Retinal pigment epithelial cell (primary cell): Measurements from ENCODE around the gene CCT8L2.
"Not testable (repeated sequence)": the region's sequence is repeated elsewhere in the genome, so short reads cannot be mapped to it uniquely, and the experiment has no call there.

Source experiments
- DNase-seq: peaks from one replicate; pipeline ENCODE4 v3.0.0-alpha.2; 2010; ENCODE audit warnings: low read depth
- H3K4me3 ChIP-seq: 2 replicates; pipeline ENCODE4 v1.5.1; 2011; ENCODE audit warnings: mild to moderate bottlenecking, low read length, control low read depth, moderate library complexity
- TF ChIP-seq, protein P1 (sequence below): conservative IDR thresholded peaks from 2 replicates; pipeline ENCODE4 v1.5.1; 2011; ENCODE audit warnings: low read depth, low read length, control low read depth, inconsistent platforms

The CCT8L2 gene

DNA sequence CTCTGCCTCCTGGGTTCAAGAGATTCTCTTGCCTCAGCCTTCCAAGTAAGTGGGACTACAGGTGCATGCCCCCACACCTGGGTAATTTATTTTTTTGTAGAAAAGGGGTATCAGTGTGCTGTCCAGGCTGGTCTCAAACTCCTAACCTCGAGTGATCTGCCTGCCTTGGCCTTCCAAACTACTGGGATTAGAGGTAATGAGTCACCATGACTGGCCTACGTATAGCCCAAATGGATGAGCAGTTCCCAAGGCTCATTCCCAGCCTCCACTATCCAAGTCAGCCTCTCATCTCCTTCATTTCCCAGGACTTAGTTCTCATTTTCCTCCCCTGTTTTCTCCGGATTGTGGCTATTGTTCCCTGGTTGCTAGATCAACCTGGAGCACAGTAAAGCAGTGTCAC, 5.6 kb downstream of the CCT8L2 start:
- no peak overlapping the region for H3K4me3 ChIP-seq
- no peak for DNase-seq
- TF ChIP-seq, protein P1, sequence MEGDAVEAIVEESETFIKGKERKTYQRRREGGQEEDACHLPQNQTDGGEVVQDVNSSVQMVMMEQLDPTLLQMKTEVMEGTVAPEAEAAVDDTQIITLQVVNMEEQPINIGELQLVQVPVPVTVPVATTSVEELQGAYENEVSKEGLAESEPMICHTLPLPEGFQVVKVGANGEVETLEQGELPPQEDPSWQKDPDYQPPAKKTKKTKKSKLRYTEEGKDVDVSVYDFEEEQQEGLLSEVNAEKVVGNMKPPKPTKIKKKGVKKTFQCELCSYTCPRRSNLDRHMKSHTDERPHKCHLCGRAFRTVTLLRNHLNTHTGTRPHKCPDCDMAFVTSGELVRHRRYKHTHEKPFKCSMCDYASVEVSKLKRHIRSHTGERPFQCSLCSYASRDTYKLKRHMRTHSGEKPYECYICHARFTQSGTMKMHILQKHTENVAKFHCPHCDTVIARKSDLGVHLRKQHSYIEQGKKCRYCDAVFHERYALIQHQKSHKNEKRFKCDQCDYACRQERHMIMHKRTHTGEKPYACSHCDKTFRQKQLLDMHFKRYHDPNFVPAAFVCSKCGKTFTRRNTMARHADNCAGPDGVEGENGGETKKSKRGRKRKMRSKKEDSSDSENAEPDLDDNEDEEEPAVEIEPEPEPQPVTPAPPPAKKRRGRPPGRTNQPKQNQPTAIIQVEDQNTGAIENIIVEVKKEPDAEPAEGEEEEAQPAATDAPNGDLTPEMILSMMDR, result no peak

DNA sequence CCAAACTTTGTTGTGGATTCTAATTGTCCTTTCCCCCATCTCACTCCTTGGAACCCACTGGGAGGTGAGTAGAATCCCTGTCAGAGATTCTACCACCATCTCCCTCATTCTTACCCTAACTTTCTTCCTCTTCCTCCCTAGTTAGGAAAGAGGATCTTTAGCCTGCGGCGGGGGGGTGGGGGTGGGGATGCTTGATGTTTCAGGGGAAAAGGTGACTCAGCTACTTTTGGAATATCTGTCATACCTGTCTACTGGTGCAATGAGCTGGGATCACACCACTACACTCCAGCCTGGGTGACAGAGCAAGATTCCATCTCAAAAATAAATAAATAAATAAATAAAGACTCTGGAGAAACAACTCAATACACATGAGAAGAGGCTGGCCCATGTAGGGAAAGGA, 6.4 kb downstream of the CCT8L2 start:
- H3K4me3 ChIP-seq, result no peak overlapping the region
- no peak for DNase-seq
- TF ChIP-seq, protein P1, result no peak

DNA sequence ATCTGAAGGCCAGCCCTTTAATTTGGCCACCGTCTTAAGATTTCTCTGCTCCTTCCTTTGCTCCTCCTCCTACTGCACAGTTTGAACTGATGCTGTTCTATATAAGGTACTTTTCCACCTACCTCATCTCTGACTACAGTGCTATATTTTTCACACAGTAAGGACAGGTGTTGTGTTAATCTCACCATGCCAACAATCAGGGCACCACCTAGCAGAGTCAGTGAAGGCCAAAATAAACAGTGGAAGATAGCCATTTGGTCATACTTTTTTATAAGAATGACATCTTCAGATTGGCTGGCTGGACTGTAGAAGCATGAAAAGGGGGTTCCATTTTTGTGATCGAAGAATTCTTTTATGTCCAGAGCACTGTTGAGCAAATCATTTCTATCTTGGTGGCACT, 11.7 kb downstream of the CCT8L2 start:
- H3K4me3 ChIP-seq, DNase-seq: not testable (repeated sequence)

DNA sequence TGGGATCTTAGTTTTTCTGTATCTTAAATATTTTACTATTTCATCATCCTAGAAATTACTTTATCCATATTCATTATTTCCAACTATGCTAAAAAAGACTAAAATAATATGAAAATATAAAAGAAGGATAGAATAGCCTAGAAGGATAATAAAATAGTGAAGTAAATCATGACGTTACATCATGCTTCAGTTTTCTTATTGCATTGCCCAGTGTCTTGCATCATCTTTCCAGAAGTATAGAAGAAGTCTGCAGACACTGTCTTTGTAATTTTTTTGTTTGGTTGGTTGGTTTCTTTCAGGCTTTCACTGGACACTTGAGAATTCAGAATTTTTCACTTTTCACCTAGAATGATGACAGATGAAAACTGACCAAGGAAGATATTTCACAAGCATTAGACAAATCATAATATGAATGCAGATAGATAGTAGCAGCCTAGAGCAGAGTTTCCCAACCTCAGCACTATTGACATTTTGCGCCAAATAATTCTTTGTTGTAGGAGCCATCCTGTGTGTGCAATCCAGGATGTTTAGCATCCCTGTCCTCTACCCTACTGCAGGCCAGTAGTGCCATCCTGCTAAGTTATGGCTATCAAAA, 23.3 kb downstream of the CCT8L2 start:
- not testable (repeated sequence) for DNase-seq, H3K4me3 ChIP-seq

DNA sequence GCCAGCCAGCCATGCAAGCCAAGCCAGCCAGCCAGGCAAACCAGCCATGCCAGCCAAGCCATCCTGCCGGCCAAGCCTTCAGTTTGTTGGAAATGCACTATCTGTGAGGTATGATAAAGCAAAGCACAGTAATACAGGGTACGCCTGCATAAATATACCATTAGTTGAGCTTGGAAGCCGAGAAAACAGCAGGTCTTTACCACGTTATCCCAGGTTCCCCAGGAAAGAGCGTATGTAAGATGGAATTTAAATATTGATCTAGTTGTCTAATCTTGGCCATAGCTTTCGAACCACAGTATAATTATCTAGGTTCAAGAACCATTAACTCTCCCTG, 24.2 kb downstream of the CCT8L2 start:
- H3K4me3 ChIP-seq, result no peak overlapping the region
- TF ChIP-seq, protein P1, result no peak
- DNase-seq, result no peak

DNA sequence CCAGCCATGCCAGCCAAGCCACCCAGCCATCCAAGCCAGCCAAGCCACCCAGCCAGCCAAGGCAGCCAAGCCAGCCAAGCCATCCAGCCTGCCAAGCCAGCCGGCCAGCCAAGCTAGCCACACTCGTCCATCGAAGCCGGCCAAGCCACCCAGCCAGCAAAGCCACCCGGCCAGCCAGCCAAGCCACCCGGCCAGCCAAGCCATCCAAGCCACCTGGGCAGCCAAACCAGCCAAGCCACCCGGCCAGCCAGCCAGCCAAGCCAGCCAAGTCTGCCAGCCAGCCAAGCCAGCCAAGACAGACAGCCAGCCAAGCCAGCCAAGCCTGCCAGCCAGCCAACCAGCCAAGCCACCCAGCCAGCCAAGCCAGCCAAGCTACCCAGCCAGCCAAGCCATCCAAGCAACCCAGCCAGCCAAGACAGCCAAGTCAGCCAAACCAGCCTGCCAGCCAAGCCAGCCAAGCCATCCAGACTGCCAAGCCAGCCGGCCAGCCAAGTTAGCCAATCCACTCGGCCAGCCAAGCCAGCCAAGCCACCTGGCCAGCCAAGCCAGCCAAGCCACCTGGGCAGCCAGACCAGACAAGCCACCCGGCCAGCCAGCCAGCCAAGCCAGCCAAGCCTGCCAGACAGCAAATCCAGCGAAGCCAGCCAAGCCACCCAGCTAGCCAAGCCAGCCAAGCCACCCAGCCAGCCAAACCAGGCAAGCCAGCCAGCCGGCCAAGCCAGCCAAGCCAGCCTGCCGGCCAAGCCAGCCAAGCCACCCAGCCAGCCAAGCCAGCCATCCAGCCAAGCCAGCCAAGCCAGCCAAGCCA, 24.8 kb downstream of the CCT8L2 start:
- DNase-seq, H3K4me3 ChIP-seq: not testable (repeated sequence)

DNA sequence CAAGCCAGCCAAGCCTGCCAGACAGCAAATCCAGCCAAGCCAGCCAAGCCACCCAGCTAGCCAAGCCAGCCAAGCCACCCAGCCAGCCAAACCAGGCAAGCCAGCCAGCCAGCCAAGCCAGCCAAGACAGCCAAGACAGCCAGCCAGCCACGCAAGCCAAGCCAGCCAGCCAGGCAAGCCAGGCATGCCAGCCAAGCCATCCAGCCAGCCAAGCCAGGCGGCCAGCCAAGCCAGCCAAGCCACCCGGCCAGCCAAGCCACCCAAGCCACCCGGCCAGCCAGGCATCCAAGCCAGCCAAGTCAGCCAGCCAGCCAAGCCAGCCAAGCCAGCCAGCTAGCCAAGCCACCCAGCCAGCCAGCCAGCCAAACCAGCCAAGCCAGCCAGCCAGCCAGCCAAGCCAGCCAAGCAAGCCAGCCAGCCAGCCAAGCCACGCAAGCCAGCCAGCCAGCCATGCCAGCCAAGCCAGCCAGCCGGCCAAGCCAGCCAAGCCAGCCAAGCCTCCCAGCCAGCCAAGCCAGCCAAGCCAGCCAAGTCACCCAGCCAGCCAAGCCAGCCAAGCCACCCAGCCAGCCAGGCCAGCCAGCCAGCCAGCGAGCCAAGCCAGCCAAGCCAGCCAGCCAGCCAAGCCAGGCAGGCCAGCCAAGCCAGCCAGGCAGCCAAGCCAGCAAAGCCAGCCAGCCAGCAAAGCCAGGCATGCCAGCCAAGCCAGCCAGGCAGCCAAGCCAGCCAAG, 26.0 kb downstream of the CCT8L2 start:
- not testable (repeated sequence) for DNase-seq, H3K4me3 ChIP-seq

DNA sequence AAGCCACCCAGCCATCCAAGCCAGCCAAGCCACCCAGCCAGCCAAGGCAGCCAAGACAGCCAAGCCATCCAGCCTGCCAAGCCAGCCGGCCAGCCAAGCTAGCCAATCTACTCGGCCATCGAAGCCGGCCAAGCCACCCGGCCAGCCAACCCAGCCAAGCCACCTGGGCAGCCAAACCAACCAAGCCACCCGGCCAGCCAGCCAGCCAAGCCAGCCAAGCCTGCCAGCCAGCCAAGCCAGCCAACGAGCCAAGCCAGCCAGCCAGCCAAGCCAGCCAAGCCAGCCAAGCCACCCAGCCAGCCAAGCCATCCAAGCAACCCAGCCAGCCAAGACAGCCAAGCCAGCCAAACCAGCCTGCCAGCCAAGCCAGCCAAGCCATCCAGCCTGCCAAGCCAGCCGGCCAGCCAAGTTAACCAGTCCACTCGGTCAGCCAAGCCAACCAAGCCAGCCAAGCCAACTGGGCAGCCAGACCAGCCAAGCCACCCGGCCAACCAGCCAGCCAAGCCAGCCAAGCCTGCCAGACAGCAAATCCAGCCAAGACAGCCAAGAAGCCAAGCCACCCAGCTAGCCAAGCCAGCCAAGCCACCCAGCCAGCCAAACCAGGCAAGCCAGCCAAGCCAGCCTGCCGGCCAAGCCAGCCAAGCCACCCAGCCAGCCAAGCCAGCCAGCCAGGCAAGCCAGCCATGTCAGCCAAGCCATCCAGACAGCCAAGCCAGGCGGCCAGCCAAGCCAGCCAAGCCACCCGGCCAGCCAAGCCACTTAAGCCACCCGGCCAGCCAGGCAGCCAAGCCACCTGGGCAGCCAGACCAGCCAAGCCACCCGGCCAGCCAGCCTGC, 26.8 kb downstream of the CCT8L2 start:
- H3K4me3 ChIP-seq, result not testable (repeated sequence)

DNA sequence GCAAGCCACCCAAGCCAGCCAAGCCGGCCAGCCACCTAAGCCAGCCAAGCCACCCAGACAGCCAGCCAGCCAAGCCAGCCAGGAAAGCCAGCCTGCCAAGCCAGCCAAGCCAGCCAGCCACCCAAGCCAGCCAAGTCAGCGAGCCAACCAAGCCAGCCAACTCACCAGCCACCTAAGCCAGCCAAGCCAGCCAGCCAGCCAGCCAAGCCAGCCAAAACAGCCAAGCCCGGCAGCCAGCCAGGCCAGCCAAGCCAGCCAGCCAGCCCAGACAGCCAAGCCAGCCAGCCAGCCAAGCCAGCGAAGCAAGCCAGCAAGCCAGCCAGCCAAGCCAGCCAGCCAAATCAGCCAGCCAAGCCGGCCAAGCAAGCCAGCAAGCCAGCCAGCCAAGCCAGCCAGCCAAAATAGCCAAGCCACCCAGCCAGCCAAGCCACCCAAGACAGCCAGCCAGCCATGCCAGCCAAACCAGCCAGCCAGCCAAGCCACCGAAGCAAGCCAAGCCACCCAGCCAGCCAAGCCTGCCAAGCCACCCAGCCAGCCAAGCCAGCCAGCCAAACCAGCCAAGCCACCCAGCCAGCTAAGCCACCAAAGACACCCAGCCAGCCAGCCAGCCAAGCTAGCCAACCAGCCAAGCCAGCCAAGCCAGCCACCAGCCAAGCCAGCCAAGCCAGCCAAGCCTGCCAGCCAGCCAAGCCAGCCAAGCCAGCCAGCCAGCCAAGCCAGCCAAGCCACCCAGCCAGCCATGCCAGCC, 27.6 kb downstream of the CCT8L2 start:
- not testable (repeated sequence) for H3K4me3 ChIP-seq, DNase-seq

More for the DNA sequence above, 26.8 kb downstream of the CCT8L2 start:
- DNase-seq, result not testable (repeated sequence)
